H9 (cell line): ENCODE measurements around the gene FERMT1. TPM values are rescaled to one million over a fixed set of nuclear protein-coding genes. Genes with fewer than 3 reads are reported as not detected.

Source experiments
- DNase-seq: peaks from one replicate; pipeline ENCODE4 v3.0.0-alpha.2; 2017
- H2AFZ ChIP-seq: one replicate; pipeline ENCODE4 v1.6.1; 2013; ENCODE audit warnings: mild to moderate bottlenecking, low read length, control low read depth, moderate library complexity
- H2AK5ac ChIP-seq: 2 replicates; pipeline ENCODE4 v1.6.1; 2013; ENCODE audit warnings: low read length, control low read depth, mixed read lengths; ENCODE audit not compliant: insufficient read length
- H2BK120ac ChIP-seq: one replicate; pipeline ENCODE4 v1.6.1; 2013; ENCODE audit warnings: low read depth, mild to moderate bottlenecking, low read length, control low read depth, inconsistent platforms; ENCODE audit not compliant: poor library complexity, severe bottlenecking
- H2BK12ac ChIP-seq: 2 replicates; pipeline ENCODE4 v1.6.1; 2013; ENCODE audit warnings: low read length, control low read depth, mixed read lengths, low read depth; ENCODE audit not compliant: insufficient read length
- H2BK15ac ChIP-seq: 2 replicates; pipeline ENCODE4 v1.6.1; 2013; ENCODE audit warnings: low read depth, low read length, control low read depth
- H2BK20ac ChIP-seq: one replicate; pipeline ENCODE4 v1.6.1; 2013; ENCODE audit warnings: low read depth, mild to moderate bottlenecking, low read length, control low read depth, inconsistent platforms; ENCODE audit not compliant: poor library complexity, severe bottlenecking
- H2BK5ac ChIP-seq: 2 replicates; pipeline ENCODE4 v1.6.1; 2013; ENCODE audit warnings: low read length, control low read depth, mixed read lengths; ENCODE audit not compliant: insufficient read length
- H3K14ac ChIP-seq: 2 replicates; pipeline ENCODE4 v1.6.1; 2013; ENCODE audit warnings: low read length, control low read depth; ENCODE audit not compliant: insufficient read depth
- H3K18ac ChIP-seq: 2 replicates; pipeline ENCODE4 v1.6.1; 2013; ENCODE audit warnings: low read depth, mild to moderate bottlenecking, mixed read lengths, low read length, control low read depth; ENCODE audit not compliant: insufficient read length
- H3K23ac ChIP-seq: 2 replicates; pipeline ENCODE4 v1.6.1; 2013; ENCODE audit warnings: low read length, control low read depth, mixed read lengths, low read depth; ENCODE audit not compliant: insufficient read length
- H3K23me2 ChIP-seq: 2 replicates; pipeline ENCODE4 v1.6.1; 2013; ENCODE audit warnings: low read depth, mild to moderate bottlenecking, mixed read lengths, low read length, control low read depth; ENCODE audit not compliant: insufficient read length, poor library complexity, severe bottlenecking
- H3K27ac ChIP-seq: 2 replicates; pipeline ENCODE4 v1.5.1; 2013; ENCODE audit warnings: low read length, control low read depth, mixed read lengths, low read depth; ENCODE audit not compliant: insufficient read length
- H3K27me3 ChIP-seq: 2 replicates; pipeline ENCODE4 v1.6.1; 2013; ENCODE audit warnings: low read length, control low read depth, inconsistent platforms; ENCODE audit not compliant: insufficient read depth
- H3K4ac ChIP-seq: 2 replicates; pipeline ENCODE4 v1.6.1; 2013; ENCODE audit warnings: low read depth, mild to moderate bottlenecking, control low read depth, inconsistent platforms, low read length, moderate library complexity
- H3K4me1 ChIP-seq: 2 replicates; pipeline ENCODE4 v1.6.1; 2013; ENCODE audit warnings: low read length, control low read depth, inconsistent platforms; ENCODE audit not compliant: insufficient read depth
- H3K4me2 ChIP-seq: 2 replicates; pipeline ENCODE4 v1.6.1; 2013; ENCODE audit warnings: low read length, control low read depth, mixed read lengths; ENCODE audit not compliant: insufficient read length, insufficient read depth
- H3K56ac ChIP-seq: 2 replicates; pipeline ENCODE4 v1.6.1; 2013; ENCODE audit warnings: low read depth, mild to moderate bottlenecking, mixed read lengths, low read length, control low read depth; ENCODE audit not compliant: insufficient read length
- H3K79me1 ChIP-seq: 2 replicates; pipeline ENCODE4 v1.6.1; 2013; ENCODE audit warnings: low read depth, mild to moderate bottlenecking, moderate library complexity, low read length, control low read depth, inconsistent platforms; ENCODE audit not compliant: insufficient read depth, poor library complexity, severe bottlenecking
- H3K79me2 ChIP-seq: 2 replicates; pipeline ENCODE4 v1.6.1; 2013; ENCODE audit warnings: low read length, control low read depth, inconsistent platforms; ENCODE audit not compliant: insufficient read depth
- H3K9ac ChIP-seq: 2 replicates; pipeline ENCODE4 v1.6.1; 2013; ENCODE audit warnings: low read length, control low read depth, mixed read lengths; ENCODE audit not compliant: insufficient read length; ENCODE audit errors: extremely low read depth
- H3K9me3 ChIP-seq: one replicate; pipeline ENCODE4 v1.6.1; 2013; ENCODE audit warnings: low read depth, low read length, inconsistent platforms; ENCODE audit not compliant: control insufficient read depth
- H3T11ph ChIP-seq: one replicate; pipeline ENCODE4 v1.6.1; 2013; ENCODE audit warnings: mild to moderate bottlenecking, low read length, control low read depth, inconsistent platforms
- H4K20me1 ChIP-seq: one replicate; pipeline ENCODE4 v1.6.1; 2013; ENCODE audit not compliant: control insufficient read depth, insufficient read length, insufficient read depth
- H4K5ac ChIP-seq: 2 replicates; pipeline ENCODE4 v1.6.1; 2013; ENCODE audit warnings: low read depth, mild to moderate bottlenecking, mixed read lengths, low read length, control low read depth; ENCODE audit not compliant: insufficient read length
- H4K8ac ChIP-seq: replicated peaks from 2 replicates; pipeline ENCODE4 v1.6.1; 2013; ENCODE audit warnings: low read length, control low read depth, mixed read lengths, low read depth; ENCODE audit not compliant: insufficient read length
- H4K91ac ChIP-seq: 2 replicates; pipeline ENCODE4 v1.6.1; 2013; ENCODE audit warnings: low read depth, mild to moderate bottlenecking, moderate library complexity, mixed read lengths, low read length, control low read depth; ENCODE audit not compliant: insufficient read length
- H3K27ac Mint-ChIP-seq, 3 experiments: 2 replicates in 2 of 3; 3 replicates in 1 of 3; pipeline ENCODE4 v1.8.0; 2020 to 2021; ENCODE audit warnings: mixed read lengths in 3 of 3, mild to moderate bottlenecking in 1 of 3, moderate library complexity in 1 of 3
- H3K27me3 Mint-ChIP-seq: 2 replicates; pipeline ENCODE4 v1.8.0; 2021; ENCODE audit warnings: low read depth, mild to moderate bottlenecking, moderate library complexity, mixed read lengths
- H3K36me3 Mint-ChIP-seq, 3 experiments: 2 replicates in 2 of 3; 3 replicates in 1 of 3; pipeline ENCODE4 v1.8.0; 2020 to 2021; ENCODE audit warnings: low read depth in 3 of 3, mixed read lengths in 3 of 3; ENCODE audit not compliant: insufficient read depth in 1 of 3
- H3K4me1 Mint-ChIP-seq, 2 experiments: 2 replicates each; pipeline ENCODE4 v1.8.0; 2020; ENCODE audit warnings: mixed read lengths in 2 of 2
- H3K4me3 Mint-ChIP-seq, 2 experiments: 2 replicates in 1 of 2; 3 replicates in 1 of 2; pipeline ENCODE4 v1.8.0; 2020 to 2021; ENCODE audit warnings: mild to moderate bottlenecking in 2 of 2, mixed read lengths in 2 of 2, moderate library complexity in 1 of 2
- H3K9me3 Mint-ChIP-seq, 2 experiments: 2 replicates in 1 of 2; 3 replicates in 1 of 2; pipeline ENCODE4 v1.8.0; 2020; ENCODE audit warnings: mild to moderate bottlenecking in 2 of 2, mixed read lengths in 2 of 2, moderate library complexity in 1 of 2
- CTCF ChIP-seq: fragments of 200-600 bp; sonication (generic); conservative IDR thresholded peaks from 3 replicates; pipeline ENCODE4 v1.8.0; 2021; ENCODE audit warnings: antibody characterized with exemption, mild to moderate bottlenecking
- WGBS: extraction: QIAGEN DNeasy Blood & Tissue Kit; methylation state at CpG from one replicate; pipeline ENCODE4 v1.1.7; 2013; ENCODE audit warnings: missing lambda C conversion rate, low lambda C conversion rate, mixed read lengths; ENCODE audit not compliant: insufficient read length; ENCODE audit errors: extremely low coverage; 5-methylcytosine and 5-hydroxymethylcytosine counted together
- total RNA-seq: library from RNA; stranded (reverse); gene quantifications from 2 replicates; pipeline ENCODE4 v1.2.1, GENCODE V29; 2021

Gene FERMT1
- total RNA-seq, 1 experiment from 2014 or later: 9.6 TPM

- Histone ChIP-seq H2AFZ (no peak overlapping the region), H2BK12ac (no peak overlapping the region), H3K27me3 (no peaks in the 10 kb centered on the region), H3K9ac (no peak overlapping the region), H4K20me1 (no peaks in the 10 kb centered on the region), H2BK5ac (no peak overlapping the region), H4K91ac (no peak overlapping the region), H3K79me2 (no peaks in the 10 kb centered on the region), H3K27ac (no peak overlapping the region), H2AK5ac (no peak overlapping the region), H3K4me2 (no peak overlapping the region), H3K9me3 (no peaks in the 10 kb centered on the region), H2BK15ac (no peak overlapping the region), H3K18ac (no peak overlapping the region), H3K23me2 (no peaks in the 10 kb centered on the region), H3K23ac (no peak overlapping the region), H3K56ac (no peak overlapping the region), H3K4me1 (no peaks in the 10 kb centered on the region), H3K14ac (no peak overlapping the region), H2BK120ac (no peak overlapping the region), H4K8ac (no peak overlapping the region), H2BK20ac (no peak overlapping the region), H3K4ac (no peak overlapping the region), H3K79me1 (no peaks in the 10 kb centered on the region), H4K5ac (no peak overlapping the region), H3T11ph (no peak overlapping the region)
- Mint-ChIP-seq H3K36me3 (peaks cover 26 to 44% (median 29%) of the 10 kb centered on the region in 3 experiments; a peak in 6 of 7 replicates), H3K27me3 (no peaks in the 10 kb centered on the region), H3K4me1 (no peaks in the 10 kb centered on the region), H3K9me3 (no peaks in the 10 kb centered on the region), H3K4me3 (no peak overlapping the region), H3K27ac (no peak overlapping the region)
- WGBS: no CpG with 5 or more reads among the region's 9 CpGs
- no peak for DNase-seq
- TF ChIP-seq CTCF: no peak
Measured at GRCh38 chr20:6083926-6084325, 38.9 kb downstream of the FERMT1 start.
